H1 (cell line): ENCODE results near the gene ACP2. TPM values are rescaled to one million over a fixed set of nuclear protein-coding genes. Genes with fewer than 3 reads are reported as not detected.

Experiments
- CTCF ChIA-PET: fragments of 300-600 bp; sonication (Branson Sonifier 250); formaldehyde crosslinking; loops from one replicate; lab custom pipeline; 2021; ENCODE audit not compliant: partially characterized antibody; lab: Charles Lee
- POLR2A ChIA-PET: fragments of 300-600 bp; sonication (Branson Sonifier 250); formaldehyde crosslinking; loops from one replicate; lab custom pipeline; 2021; ENCODE audit warnings: inconsistent platforms; ENCODE audit not compliant: partially characterized antibody; lab: Charles Lee
- DNase-seq, 2 experiments: peaks; one replicate each; pipeline versions ENCODE4 v3.0.0 to v3.0.0-alpha.2; 2010 to 2022; ENCODE audit warnings: low spot score in 2 of 2, low read depth in 1 of 2, mixed read lengths in 1 of 2
- FAIRE-seq: peaks from 2 replicates; lab custom pipeline; 2011; peaks lifted over from hg19 to GRCh38; lab: Jason Lieb, UNC
- H2AFZ ChIP-seq: 2 replicates; pipeline ENCODE4 v1.8.1; 2012; ENCODE audit warnings: low read length, inconsistent platforms
- H2AK5ac ChIP-seq: 2 replicates; pipeline ENCODE4 v1.6.1; 2013; ENCODE audit warnings: low read depth, low read length
- H2BK120ac ChIP-seq: replicated peaks from 2 replicates; pipeline ENCODE3; 2013; ENCODE audit warnings: low read depth, low read length, inconsistent platforms
- H2BK12ac ChIP-seq: 2 replicates; pipeline ENCODE4 v1.6.1; 2013; ENCODE audit warnings: low read depth, low read length
- H2BK15ac ChIP-seq: 2 replicates; pipeline ENCODE4 v1.6.1; 2013; ENCODE audit warnings: low read length
- H2BK20ac ChIP-seq: 2 replicates; pipeline ENCODE4 v1.6.1; 2013; ENCODE audit warnings: low read length
- H2BK5ac ChIP-seq: 2 replicates; pipeline ENCODE4 v1.6.1; 2013; ENCODE audit warnings: low read depth, low read length
- H3K14ac ChIP-seq: 2 replicates; pipeline ENCODE4 v1.6.1; 2013; ENCODE audit warnings: inconsistent platforms; ENCODE audit not compliant: insufficient read length
- H3K18ac ChIP-seq: 2 replicates; pipeline ENCODE4 v1.6.1; 2013; ENCODE audit warnings: low read length; ENCODE audit errors: extremely low read depth
- H3K23ac ChIP-seq: 2 replicates; pipeline ENCODE4 v1.6.1; 2013; ENCODE audit warnings: inconsistent platforms; ENCODE audit not compliant: insufficient read length
- H3K23me2 ChIP-seq: 2 replicates; pipeline ENCODE4 v1.6.1; 2013; ENCODE audit warnings: low read depth, low read length
- H3K27ac ChIP-seq: 2 replicates; pipeline ENCODE4 v1.6.1; 2011; ENCODE audit warnings: low read depth, low read length, inconsistent platforms
- H3K27me3 ChIP-seq, 4 experiments: replicated peaks in 1 of 4; 1 replicate in 1 of 4; 2 replicates in 3 of 4; pipeline versions ENCODE4 v1.6.1 to v1.8.1; 2011 to 2013; ENCODE audit warnings: low read length in 3 of 4, mild to moderate bottlenecking in 3 of 4, inconsistent platforms in 2 of 4, mixed read lengths in 2 of 4, moderate library complexity in 1 of 4; ENCODE audit not compliant: control insufficient read depth in 3 of 4, insufficient read depth in 3 of 4; ENCODE audit errors: extremely low read depth in 1 of 4
- H3K36me3 ChIP-seq, 4 experiments: 2 replicates each; pipeline versions ENCODE4 v1.6.1 to v1.8.1; 2011 to 2013; ENCODE audit warnings: mild to moderate bottlenecking in 4 of 4, low read length in 3 of 4, moderate library complexity in 2 of 4, control low read depth in 1 of 4, inconsistent platforms in 1 of 4; ENCODE audit not compliant: insufficient read depth in 4 of 4, control insufficient read depth in 2 of 4
- H3K4ac ChIP-seq: replicated peaks from 2 replicates; pipeline ENCODE3; 2013; ENCODE audit warnings: low read length, low read depth, mixed read lengths, inconsistent platforms; ENCODE audit not compliant: insufficient read length
- H3K4me1 ChIP-seq, 4 experiments: replicated peaks in 1 of 4; 1 replicate in 1 of 4; 2 replicates in 3 of 4; pipeline versions ENCODE4 v1.6.1 to v1.8.1; 2011 to 2013; ENCODE audit warnings: low read length in 3 of 4, inconsistent platforms in 2 of 4, mixed read lengths in 1 of 4; ENCODE audit not compliant: insufficient read depth in 4 of 4, control insufficient read depth in 3 of 4
- H3K4me2 ChIP-seq, 2 experiments: 2 replicates each; pipeline versions ENCODE4 v1.6.1 to v1.8.1; 2011 to 2013; ENCODE audit warnings: low read depth in 2 of 2, low read length in 2 of 2, control low read depth in 1 of 2, inconsistent platforms in 1 of 2, mild to moderate bottlenecking in 1 of 2; ENCODE audit not compliant: insufficient read depth in 1 of 2
- H3K4me3 ChIP-seq, 4 experiments: fragments of 200-600, 300-600 bp in 1 of 4; sonication (generic), shearing (Covaris generic), sonication (Bioruptor Twin) in 1 of 4; 2 replicates each; pipeline versions ENCODE4 v1.5.1 to v1.8.1; 2011 to 2016; ENCODE audit warnings: low read length in 4 of 4, low read depth in 3 of 4, control low read depth in 2 of 4, inconsistent platforms in 2 of 4, mild to moderate bottlenecking in 2 of 4, mixed read lengths in 1 of 4, moderate library complexity in 1 of 4; ENCODE audit not compliant: insufficient read depth in 2 of 4; ENCODE audit errors: extremely low read depth in 1 of 4
- H3K56ac ChIP-seq: replicated peaks from 2 replicates; pipeline ENCODE3; 2013; ENCODE audit warnings: low read depth, mild to moderate bottlenecking, mixed read lengths, low read length, inconsistent platforms; ENCODE audit not compliant: insufficient read length
- H3K79me1 ChIP-seq: 2 replicates; pipeline ENCODE4 v1.6.1; 2013; ENCODE audit warnings: low read depth, low read length, control low read depth
- H3K79me2 ChIP-seq, 2 experiments: 2 replicates each; pipeline versions ENCODE4 v1.6.1 to v1.8.1; 2012 to 2013; ENCODE audit warnings: low read length in 2 of 2, mild to moderate bottlenecking in 2 of 2, inconsistent platforms in 1 of 2; ENCODE audit not compliant: insufficient read depth in 2 of 2, control insufficient read depth in 1 of 2
- H3K9ac ChIP-seq, 4 experiments: replicated peaks in 1 of 4; 1 replicate in 1 of 4; 2 replicates in 3 of 4; pipeline versions ENCODE4 v1.6.1 to v1.8.1; 2011 to 2013; ENCODE audit warnings: low read depth in 3 of 4, low read length in 3 of 4, control low read depth in 2 of 4, mild to moderate bottlenecking in 2 of 4, moderate library complexity in 2 of 4, inconsistent platforms in 1 of 4; ENCODE audit errors: extremely low read depth in 1 of 4
- H3K9me3 ChIP-seq, 2 experiments: 2 replicates each; pipeline versions ENCODE4 v1.6.1 to v1.8.1; 2012 to 2013; ENCODE audit warnings: mild to moderate bottlenecking in 2 of 2, moderate library complexity in 2 of 2, control low read depth in 1 of 2, inconsistent platforms in 1 of 2, low read depth in 1 of 2, low read length in 1 of 2, mixed read lengths in 1 of 2; ENCODE audit not compliant: insufficient read depth in 2 of 2
- H4K20me1 ChIP-seq, 2 experiments: replicated peaks in 1 of 2; 2 replicates each; pipeline versions ENCODE3 to v1.8.1; 2011 to 2013; ENCODE audit warnings: inconsistent platforms in 2 of 2, low read length in 2 of 2, mild to moderate bottlenecking in 1 of 2; ENCODE audit not compliant: insufficient read depth in 2 of 2, control insufficient read depth in 1 of 2
- H4K5ac ChIP-seq: 2 replicates; pipeline ENCODE4 v1.6.1; 2013; ENCODE audit warnings: low read length, low read depth, mixed read lengths, inconsistent platforms; ENCODE audit not compliant: insufficient read length
- H4K8ac ChIP-seq: 2 replicates; pipeline ENCODE4 v1.8.0; 2013; ENCODE audit warnings: mild to moderate bottlenecking, moderate library complexity, low read length, inconsistent platforms; ENCODE audit not compliant: insufficient read depth; ENCODE audit errors: extremely low read depth
- H4K91ac ChIP-seq: replicated peaks from 2 replicates; pipeline ENCODE3; 2013; ENCODE audit warnings: low read length, mixed read lengths, inconsistent platforms; ENCODE audit not compliant: insufficient read length
- CHD2 ChIP-seq: IDR thresholded peaks from 2 replicates; pipeline ENCODE4 v1.6.1; 2012; ENCODE audit warnings: low read length, improper control_type of control experiment
- KDM4A ChIP-seq: IDR thresholded peaks from one replicate; pipeline ENCODE4 v1.7.1; 2012; ENCODE audit warnings: low read depth, mild to moderate bottlenecking, moderate library complexity, low read length, inconsistent platforms; ENCODE audit not compliant: severe bottlenecking
- NANOG ChIP-seq: IDR thresholded peaks from 2 replicates; pipeline ENCODE4 v1.6.1; 2011; ENCODE audit warnings: low read length, low read depth, mild to moderate bottlenecking, inconsistent platforms; ENCODE audit not compliant: insufficient read depth, poor library complexity, severe bottlenecking
- POLR2A ChIP-seq, 2 experiments: IDR thresholded peaks; 1 replicate in 1 of 2; 2 replicates in 1 of 2; pipeline ENCODE4 v1.6.1; 2011; ENCODE audit warnings: low read depth in 2 of 2, low read length in 2 of 2, mild to moderate bottlenecking in 2 of 2; ENCODE audit errors: control extremely low read depth in 1 of 2
- RNF2 ChIP-seq: fragments of 200-900, 300-1000 bp; sonication (generic); IDR thresholded peaks from 2 replicates; pipeline ENCODE4 v1.7.1; 2016; ENCODE audit warnings: borderline replicate concordance, low read depth, mild to moderate bottlenecking, antibody characterized with exemption, low read length; ENCODE audit not compliant: poor library complexity, severe bottlenecking; ENCODE audit errors: missing control alignments
- WGBS, 2 experiments: shearing (Covaris generic) in 1 of 2; methylation state at CpG; one replicate each; pipeline versions ENCODE4 v1.1.6 to v1.1.7; 2013 to 2015; ENCODE audit warnings: low lambda C conversion rate in 2 of 2, mixed read lengths in 2 of 2, inconsistent platforms in 1 of 2, low coverage in 1 of 2, missing lambda C conversion rate in 1 of 2; ENCODE audit not compliant: insufficient replicate concordance in 2 of 2, insufficient coverage in 1 of 2, insufficient read length in 1 of 2; ENCODE audit errors: extremely low coverage in 1 of 2, missing lambda C conversion rate in 1 of 2; 5-methylcytosine and 5-hydroxymethylcytosine counted together
- polyA plus RNA-seq, 7 experiments: library from polyadenylated mRNA; depleted of rRNA in 3 of 7; stranded (reverse) in 5 of 7; unstranded in 2 of 7; fragments of >200 nt in 5 of 7; fragments of 200-250 nt in 2 of 7; gene quantifications; 1 replicate in 5 of 7; 2 replicates in 1 of 7; 4 replicates in 1 of 7; pipeline versions ENCODE4 v1.2.1 to v1.2.3, GENCODE V29; 2011 to 2013; ENCODE audit warnings: missing spikeins in 2 of 7, mixed read lengths in 2 of 7
- total RNA-seq: library from RNA; stranded (reverse); fragmentation: NEBNext Ultra II Directional; extraction: Animal tissue kit (Norgen Biotek cat#: 25700); gene quantifications from 2 replicates; pipeline ENCODE4 v1.2.1, GENCODE V29; 2021
- TF ChIP-seq, protein P1 (sequence below): IDR thresholded peaks from 2 replicates; pipeline ENCODE4 v1.6.1; 2011; ENCODE audit warnings: low read depth, mild to moderate bottlenecking, low read length; ENCODE audit not compliant: insufficient read depth
- TF ChIP-seq, protein P2 (sequence below), 3 experiments: IDR thresholded peaks; 1 replicate in 2 of 3; 2 replicates in 1 of 3; pipeline versions ENCODE4 v1.5.1 to v1.6.1; 2011; ENCODE audit warnings: low read length in 3 of 3, mild to moderate bottlenecking in 3 of 3, inconsistent platforms in 2 of 3, low read depth in 1 of 3, moderate library complexity in 1 of 3; ENCODE audit not compliant: insufficient read depth in 1 of 3; ENCODE audit errors: control extremely low read depth in 1 of 3
- TF ChIP-seq, protein P3 (sequence below): IDR thresholded peaks from 2 replicates; pipeline ENCODE4 v1.6.1; 2012; ENCODE audit warnings: inconsistent platforms

The ACP2 gene
- total and polyA plus RNA-seq, 2 of the 8 experiments (the other 6 are each of a cell fraction or from before 2014, with no cell fraction given) = 17.8 to 19.8 TPM

DNA sequence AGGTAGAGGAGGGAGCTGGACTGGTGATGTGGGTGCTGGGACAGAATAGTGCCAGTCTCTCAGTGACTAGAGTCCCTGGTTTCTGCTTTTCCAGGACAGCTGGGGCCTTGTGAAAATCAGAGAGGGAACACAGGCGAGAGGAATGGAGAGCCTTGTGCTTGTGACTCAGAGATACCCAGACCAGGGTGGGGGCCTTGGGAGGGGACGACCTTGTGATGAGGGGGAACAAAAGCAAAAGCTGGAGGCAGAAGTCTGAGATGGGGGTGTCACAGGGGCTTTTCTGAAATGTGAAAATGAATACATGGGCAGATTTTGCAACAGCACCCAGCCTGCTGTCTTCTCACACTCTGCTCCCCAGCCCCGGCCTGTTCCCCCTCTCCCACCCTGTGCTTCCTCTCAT is 5.8 kb upstream of the ACP2 start:
- Histone ChIP-seq H4K5ac (no peak overlapping the region), H3K14ac (no peak overlapping the region), H3K9ac (peak overlapping the region in 1 of 4 experiments; percentile 24; a peak in 1 of 7 replicates), H3K4me3 (no peak overlapping the region), H4K8ac (no peak overlapping the region), H2BK5ac (no peak overlapping the region), H3K4me2 (no peak overlapping the region), H3K23me2 (peaks cover 4% of the 10 kb centered on the region), H3K27ac (no peak overlapping the region), H3K36me3 (no peaks in the 10 kb centered on the region), H3K79me1 (no peaks in the 10 kb centered on the region), H2BK120ac (no peak overlapping the region), H2BK20ac (no peak overlapping the region), H3K4ac (no peak overlapping the region), H3K79me2 (peaks cover 0 to 7% of the 10 kb centered on the region in 2 experiments; a peak in 1 of 4 replicates), H3K9me3 (no peaks in the 10 kb centered on the region), H4K91ac (no peak overlapping the region), H2BK15ac (no peak overlapping the region), H3K4me1 (peaks cover 1 to 21% (median 9%) of the 10 kb centered on the region in 4 experiments)
- DNase-seq = no peak
- TF ChIP-seq, protein P1, sequence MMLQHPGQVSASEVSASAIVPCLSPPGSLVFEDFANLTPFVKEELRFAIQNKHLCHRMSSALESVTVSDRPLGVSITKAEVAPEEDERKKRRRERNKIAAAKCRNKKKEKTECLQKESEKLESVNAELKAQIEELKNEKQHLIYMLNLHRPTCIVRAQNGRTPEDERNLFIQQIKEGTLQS = no peak
- TF ChIP-seq, protein P2, sequence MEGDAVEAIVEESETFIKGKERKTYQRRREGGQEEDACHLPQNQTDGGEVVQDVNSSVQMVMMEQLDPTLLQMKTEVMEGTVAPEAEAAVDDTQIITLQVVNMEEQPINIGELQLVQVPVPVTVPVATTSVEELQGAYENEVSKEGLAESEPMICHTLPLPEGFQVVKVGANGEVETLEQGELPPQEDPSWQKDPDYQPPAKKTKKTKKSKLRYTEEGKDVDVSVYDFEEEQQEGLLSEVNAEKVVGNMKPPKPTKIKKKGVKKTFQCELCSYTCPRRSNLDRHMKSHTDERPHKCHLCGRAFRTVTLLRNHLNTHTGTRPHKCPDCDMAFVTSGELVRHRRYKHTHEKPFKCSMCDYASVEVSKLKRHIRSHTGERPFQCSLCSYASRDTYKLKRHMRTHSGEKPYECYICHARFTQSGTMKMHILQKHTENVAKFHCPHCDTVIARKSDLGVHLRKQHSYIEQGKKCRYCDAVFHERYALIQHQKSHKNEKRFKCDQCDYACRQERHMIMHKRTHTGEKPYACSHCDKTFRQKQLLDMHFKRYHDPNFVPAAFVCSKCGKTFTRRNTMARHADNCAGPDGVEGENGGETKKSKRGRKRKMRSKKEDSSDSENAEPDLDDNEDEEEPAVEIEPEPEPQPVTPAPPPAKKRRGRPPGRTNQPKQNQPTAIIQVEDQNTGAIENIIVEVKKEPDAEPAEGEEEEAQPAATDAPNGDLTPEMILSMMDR (IDR thresholded peaks at IDR 0.05; ENCODE audit: control extremely low read depth in 1 of 3, insufficient read depth in 1 of 3, low read depth in 1 of 3, low read length in 3 of 3) = no peak
- TF ChIP-seq NANOG (no peak), CHD2 (no peak), KDM4A (no peak), RNF2 (no peak), POLR2A (IDR thresholded peaks at IDR 0.05; ENCODE audit: control extremely low read depth in 1 of 2, low read depth in 2 of 2, low read length in 2 of 2) (no peak)
- TF ChIP-seq, protein P3, sequence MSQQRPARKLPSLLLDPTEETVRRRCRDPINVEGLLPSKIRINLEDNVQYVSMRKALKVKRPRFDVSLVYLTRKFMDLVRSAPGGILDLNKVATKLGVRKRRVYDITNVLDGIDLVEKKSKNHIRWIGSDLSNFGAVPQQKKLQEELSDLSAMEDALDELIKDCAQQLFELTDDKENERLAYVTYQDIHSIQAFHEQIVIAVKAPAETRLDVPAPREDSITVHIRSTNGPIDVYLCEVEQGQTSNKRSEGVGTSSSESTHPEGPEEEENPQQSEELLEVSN = no peak
- TF ChIP-seq, all 59 proteins: peak for 0
- 78% methylated on average over 2 of the region's 3 CpGs; no CpG with 5 or more reads in 1 of the 2 experiments for WGBS, 2 experiments
- FAIRE-seq = no peak
- POLR2A ChIA-PET = interaction anchor here (0.5 to 2.2 kb wide), 5 partner anchors 11 to 92 kb away, joined by 3 to 8 read pairs (median 4); no protein-coding TSS in a partner anchor
- Histone ChIP-seq H4K20me1 (no peaks in the 10 kb centered on the region), H2AK5ac (no peak overlapping the region), H3K23ac (no peak overlapping the region), H2BK12ac (no peak overlapping the region), H3K56ac (no peak overlapping the region), H3K18ac (no peak overlapping the region), H2AFZ (no peak overlapping the region), H3K27me3 (no peaks in the 10 kb centered on the region)
- CTCF ChIA-PET = interaction anchor here (0.6 to 2.1 kb wide), 5 partner anchors 10 to 76 kb away, joined by 3 to 7 read pairs (median 4); no protein-coding TSS in a partner anchor
